IMR-90 (cell line): ENCODE data around the gene BNIP2.

ENCODE experiments used
- BHLHE40 ChIP-seq: fragments of 150-350 bp; IDR thresholded peaks from 2 replicates; pipeline ENCODE4 v1.6.1; 2016; ENCODE audit warnings: mild to moderate bottlenecking, low read depth, low read length
- CEBPB ChIP-seq: IDR thresholded peaks from 2 replicates; pipeline ENCODE4 v1.6.1; 2012; ENCODE audit warnings: low read depth, low read length, improper control_type of control experiment
- CTCF ChIP-seq: conservative IDR thresholded peaks from 2 replicates; pipeline ENCODE4 v1.5.1; 2012; ENCODE audit warnings: mild to moderate bottlenecking, low read depth, low read length, improper control_type of control experiment
- MAZ ChIP-seq: IDR thresholded peaks from 2 replicates; pipeline ENCODE4 v1.6.1; 2012; ENCODE audit warnings: low read depth, mild to moderate bottlenecking, low read length, improper control_type of control experiment, moderate library complexity, borderline replicate concordance
- MXI1 ChIP-seq: IDR thresholded peaks from 2 replicates; pipeline ENCODE4 v1.6.1; 2012; ENCODE audit warnings: low read depth, mild to moderate bottlenecking, low read length, moderate library complexity, borderline replicate concordance
- POLR2A ChIP-seq: IDR thresholded peaks from 2 replicates; pipeline ENCODE4 v1.6.1; 2012; ENCODE audit warnings: mild to moderate bottlenecking, low read depth, low read length
- RAD21 ChIP-seq: IDR thresholded peaks from 2 replicates; pipeline ENCODE4 v1.6.1; 2012; ENCODE audit warnings: low read length, improper control_type of control experiment
- RFX5 ChIP-seq: IDR thresholded peaks from 2 replicates; pipeline ENCODE4 v1.8.0; 2012; ENCODE audit warnings: low read depth, mild to moderate bottlenecking, low read length, moderate library complexity
- SMC3 ChIP-seq: fragments of 150-350 bp; IDR thresholded peaks from 2 replicates; pipeline ENCODE4 v1.6.1; 2016; ENCODE audit warnings: low read depth, mild to moderate bottlenecking, antibody characterized with exemption, low read length, moderate library complexity
- USF2 ChIP-seq: fragments of 150-350 bp; IDR thresholded peaks from 2 replicates; pipeline ENCODE4 v1.6.1; 2017; ENCODE audit warnings: mild to moderate bottlenecking, antibody characterized with exemption, low read length, low read depth

- no peak for TF ChIP-seq CTCF
- no peak for TF ChIP-seq CEBPB
- no peak for TF ChIP-seq POLR2A
- no peak for TF ChIP-seq RFX5
- TF ChIP-seq MXI1 = no peak
- TF ChIP-seq RAD21 = no peak
- TF ChIP-seq USF2 = no peak
- no peak for TF ChIP-seq MAZ
- no peak for TF ChIP-seq BHLHE40
- TF ChIP-seq SMC3 = no peak
Measured at GRCh38 chr15:59687836-59688235, 1.3 kb downstream of the BNIP2 start.
